NCI-H345 (cell line): ENCODE measurements around the gene RFPL4AL1.
"Not testable (repeated sequence)": the region's sequence is repeated elsewhere in the genome, so short reads cannot be mapped to it uniquely, and the experiment has no call there.

Source experiments
- DNase-seq: peaks from one replicate; lab custom pipeline; 2025; lab: John Stamatoyannopoulos, UW

Gene RFPL4AL1

DNA sequence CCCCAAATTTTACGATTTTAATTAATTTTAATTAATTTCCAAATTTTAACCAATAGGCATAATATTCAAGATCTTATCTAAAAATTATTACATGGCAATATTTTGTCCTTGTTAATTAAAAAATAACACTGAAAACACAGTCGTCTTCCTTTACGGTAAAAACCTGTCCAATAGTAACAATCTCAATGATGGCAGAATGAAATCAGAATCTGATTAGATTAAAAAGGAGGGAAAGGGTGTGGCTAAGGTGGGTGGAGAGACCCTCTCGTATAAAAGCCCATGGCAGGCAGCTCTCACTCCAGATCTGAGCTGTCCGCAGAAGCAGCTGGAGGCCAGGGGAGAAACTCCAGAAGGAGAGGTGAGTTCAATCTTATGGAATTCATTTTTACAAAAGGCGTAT is at the start of gene RFPL4AL1:
TSS of gene RFPL4AL1 (plus strand) at position 301 of the 400 bp plus-strand sequence. CDS start 2,687 bp downstream, outside the sequence.
- DNase-seq, result not testable (repeated sequence)

DNA sequence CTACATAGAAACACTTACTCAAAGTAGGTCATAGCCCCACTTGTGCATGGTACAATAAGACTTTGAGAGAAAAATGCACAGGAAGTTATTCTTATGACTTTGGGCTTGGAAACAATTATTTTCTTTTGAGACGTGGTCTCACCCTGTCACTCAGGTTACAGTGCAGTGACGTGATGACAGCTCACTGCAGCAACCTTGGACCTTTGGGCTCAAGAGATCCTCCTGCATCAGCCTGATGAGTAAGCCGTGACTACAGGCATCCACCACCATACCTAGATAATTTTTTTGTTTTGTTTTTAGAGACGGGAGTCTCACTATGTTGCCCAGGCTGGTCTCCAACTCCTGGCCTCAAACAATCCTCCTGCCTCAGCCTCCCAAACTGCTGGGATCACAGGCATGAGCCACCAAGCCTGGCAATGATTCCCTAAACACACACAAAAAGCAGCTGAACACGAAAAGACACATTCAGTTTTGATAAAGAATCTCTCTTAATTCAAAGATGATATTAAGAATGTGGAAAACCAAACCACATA is 48.6 kb upstream of the RFPL4AL1 start:
- no peak for DNase-seq

DNA sequence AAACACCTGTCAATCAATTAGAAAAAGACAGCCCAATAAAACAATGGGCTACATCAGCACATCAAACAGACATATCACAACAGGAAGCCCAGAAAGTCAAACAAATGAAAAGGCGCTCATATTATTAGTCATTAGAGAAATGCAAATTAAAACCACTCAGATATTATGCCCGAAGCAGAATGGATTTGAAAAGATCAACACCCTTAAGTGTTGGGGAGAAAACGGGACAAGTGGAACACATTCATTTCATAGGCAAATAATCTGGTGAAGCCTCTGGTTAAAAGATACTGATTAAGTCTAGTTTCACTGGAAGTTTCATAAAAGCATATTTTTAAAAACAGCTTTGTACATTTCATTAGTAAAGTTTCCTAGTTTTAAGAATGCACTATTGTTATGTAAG is 48.1 kb upstream of the RFPL4AL1 start:
- DNase-seq, result no peak

DNA sequence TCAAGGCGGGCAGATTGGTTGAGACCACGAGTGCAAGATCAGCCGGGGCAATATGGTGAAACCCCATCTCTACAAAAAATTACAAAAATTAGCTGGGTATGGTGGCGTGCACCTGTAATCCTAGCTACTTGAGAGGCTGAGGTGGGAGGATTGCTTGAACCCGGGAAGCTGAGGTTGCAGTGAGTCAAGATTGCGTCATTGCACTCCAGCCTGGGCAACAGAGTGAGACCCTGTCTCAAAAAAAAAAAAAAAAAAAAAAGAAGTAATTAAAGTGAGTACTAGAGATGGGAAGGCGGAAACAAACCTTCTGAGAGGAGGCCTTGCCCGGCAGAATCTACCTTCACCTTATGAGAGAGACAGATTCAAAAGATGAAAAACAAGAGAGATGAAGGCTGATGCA is 45.4 kb upstream of the RFPL4AL1 start:
- no peak for DNase-seq

DNA sequence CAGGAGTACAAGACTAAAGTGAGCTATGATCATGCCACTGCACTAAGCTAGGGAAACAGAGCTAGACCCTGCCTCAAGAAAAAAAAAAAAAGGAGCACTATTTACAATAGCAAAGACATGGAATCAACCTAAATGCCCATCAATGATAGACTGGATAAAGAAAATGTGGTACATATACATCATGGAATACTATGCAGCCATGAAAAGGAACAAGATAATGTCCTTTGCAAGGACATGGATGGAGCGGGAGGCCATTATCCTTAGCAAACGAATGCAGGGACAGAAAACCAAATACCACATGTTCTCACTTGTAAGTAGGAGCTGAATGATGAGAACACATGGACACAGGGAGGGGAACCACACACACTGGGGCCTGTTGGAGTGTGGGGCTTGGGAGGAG is 38.5 kb upstream of the RFPL4AL1 start:
- DNase-seq, result not testable (repeated sequence)

DNA sequence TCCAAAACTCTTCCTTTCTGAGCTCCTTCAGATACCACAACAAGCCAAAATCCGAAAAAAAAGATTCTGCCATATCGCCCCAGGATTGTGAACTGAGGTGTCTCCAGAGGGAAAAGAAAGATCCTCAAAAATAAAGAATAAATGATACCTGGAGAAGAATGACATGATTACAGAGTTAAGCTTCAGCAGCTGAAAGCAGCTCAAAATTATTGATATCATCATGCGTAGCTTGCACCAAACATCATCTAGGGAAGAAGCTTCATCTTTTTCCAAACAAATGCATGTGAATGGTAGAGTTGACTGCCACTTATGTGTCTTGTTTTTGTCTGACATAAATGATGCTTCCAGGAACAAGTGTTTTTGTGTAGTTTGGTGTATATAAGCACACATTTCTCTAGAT is 30.6 kb upstream of the RFPL4AL1 start, which contains the start of gene NLRP9:
TSS of gene NLRP9 (minus strand) at position 101 of the 400 bp plus-strand sequence. CDS start at position 73, 28 bp downstream.
- DNase-seq, result no peak

DNA sequence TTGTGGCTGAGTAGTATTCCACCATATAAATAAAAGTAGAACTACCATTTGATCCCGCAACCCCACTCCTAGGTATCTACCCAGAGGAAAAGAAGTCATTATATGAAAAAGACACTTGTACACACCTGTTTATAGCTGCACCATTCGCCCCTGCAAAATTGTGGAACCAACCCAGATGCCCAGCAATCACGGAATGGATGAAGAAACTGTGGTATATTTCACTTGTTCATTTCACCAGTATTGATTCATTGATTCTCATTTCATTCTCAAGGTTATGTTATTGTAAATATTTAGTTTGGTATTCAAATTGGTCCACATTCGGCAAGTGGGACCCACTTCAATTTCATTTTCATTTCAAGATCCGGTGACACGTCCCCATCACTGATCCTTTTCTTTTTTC is 18.2 kb upstream of the RFPL4AL1 start:
- no peak for DNase-seq

DNA sequence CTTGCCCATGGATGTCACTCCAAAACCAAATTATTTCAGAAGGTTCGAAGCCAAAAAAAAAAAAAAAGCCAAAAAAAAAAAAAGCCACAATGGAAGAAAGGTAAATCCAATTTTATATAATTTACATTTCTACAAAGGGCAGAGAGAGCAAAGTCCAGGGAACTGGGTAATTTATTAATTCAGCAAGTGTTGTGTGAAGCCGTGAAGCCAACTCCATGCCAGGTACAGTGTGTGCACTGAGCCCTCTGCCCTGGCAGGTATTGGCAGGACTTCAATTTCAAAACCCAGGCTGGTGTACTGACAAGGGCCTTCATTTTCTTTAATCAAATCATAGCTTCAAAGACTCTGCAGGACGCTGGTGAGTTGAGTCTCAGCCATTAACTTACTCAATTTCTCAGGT is 15.5 kb upstream of the RFPL4AL1 start:
- DNase-seq, result no peak

DNA sequence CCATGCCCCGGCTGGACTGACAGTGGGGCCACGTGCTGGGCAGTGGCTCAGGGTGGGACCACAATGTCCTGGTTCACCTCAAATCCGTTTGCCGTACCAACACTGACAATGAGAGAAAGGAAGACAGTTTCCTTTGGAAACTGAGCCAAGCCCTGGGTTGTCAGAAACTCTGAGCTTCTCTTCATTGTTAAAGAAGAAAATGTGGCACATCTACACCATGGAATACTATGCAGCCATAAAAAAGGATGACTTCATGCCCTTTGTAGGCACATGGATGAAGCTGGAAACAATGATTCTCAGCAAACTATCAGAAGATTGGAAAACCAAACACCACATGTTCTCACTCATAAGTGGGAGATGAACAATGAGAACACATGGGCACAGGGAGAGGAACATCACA is 12.1 kb upstream of the RFPL4AL1 start:
- not testable (repeated sequence) for DNase-seq

DNA sequence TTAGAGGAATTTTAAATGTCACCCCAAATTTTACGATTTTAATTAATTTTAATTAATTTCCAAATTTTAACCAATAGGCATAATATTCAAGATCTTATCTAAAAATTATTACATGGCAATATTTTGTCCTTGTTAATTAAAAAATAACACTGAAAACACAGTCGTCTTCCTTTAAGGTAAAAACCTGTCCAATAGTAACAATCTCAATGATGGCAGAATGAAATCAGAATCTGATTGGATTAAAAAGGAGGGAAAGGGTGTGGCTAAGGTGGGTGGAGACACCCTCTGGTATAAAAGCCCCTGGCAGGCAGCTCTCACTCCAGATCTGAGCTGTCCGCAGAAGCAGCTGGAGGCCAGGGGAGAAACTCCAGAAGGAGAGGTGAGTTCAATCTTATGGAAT is 10.1 kb upstream of the RFPL4AL1 start, which contains the start of gene RFPL4A:
TSS of gene RFPL4A (plus strand) at position 301 of the 400 bp plus-strand sequence. CDS start 2,704 bp downstream, outside the sequence.
- DNase-seq, result not testable (repeated sequence)

DNA sequence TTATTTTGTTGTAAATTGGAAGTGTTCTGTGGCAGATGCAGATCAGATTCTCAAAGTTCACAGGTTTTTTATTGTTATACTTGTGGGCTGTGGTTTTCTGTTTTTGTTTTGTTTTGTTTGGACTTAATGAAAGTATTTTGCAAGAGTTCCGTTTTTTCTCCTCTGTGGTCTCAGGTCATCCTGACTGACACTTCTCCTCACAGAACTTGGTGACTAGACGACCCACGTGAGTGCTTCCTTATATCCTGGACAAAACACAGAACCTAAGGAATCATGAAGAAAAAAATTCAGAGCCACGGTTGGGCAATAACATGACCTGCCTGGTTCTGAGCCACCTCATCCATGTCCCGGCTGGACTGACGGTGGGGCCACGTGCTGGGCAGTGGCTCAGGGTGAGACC is 2.5 kb upstream of the RFPL4AL1 start:
- DNase-seq, result no peak

DNA sequence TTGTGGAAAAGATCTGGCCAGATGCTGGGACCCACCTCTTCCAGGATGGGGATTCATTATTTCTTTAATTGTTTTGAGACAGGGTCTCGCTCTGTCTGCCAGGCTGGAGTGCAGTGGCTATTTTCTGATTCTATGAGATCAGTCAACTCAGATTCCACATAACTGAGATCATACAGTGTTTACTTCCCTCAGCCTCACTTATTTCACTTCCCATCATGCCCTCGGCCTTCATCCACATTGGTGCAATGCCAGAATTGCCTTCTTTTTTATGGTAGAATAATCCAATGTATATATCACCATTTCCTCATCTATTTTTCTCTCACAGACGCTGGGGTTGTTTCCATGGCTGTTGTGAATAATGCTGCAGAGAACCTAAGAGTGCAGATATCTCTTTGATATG is 714 bp downstream of the RFPL4AL1 start:
- not testable (repeated sequence) for DNase-seq

DNA sequence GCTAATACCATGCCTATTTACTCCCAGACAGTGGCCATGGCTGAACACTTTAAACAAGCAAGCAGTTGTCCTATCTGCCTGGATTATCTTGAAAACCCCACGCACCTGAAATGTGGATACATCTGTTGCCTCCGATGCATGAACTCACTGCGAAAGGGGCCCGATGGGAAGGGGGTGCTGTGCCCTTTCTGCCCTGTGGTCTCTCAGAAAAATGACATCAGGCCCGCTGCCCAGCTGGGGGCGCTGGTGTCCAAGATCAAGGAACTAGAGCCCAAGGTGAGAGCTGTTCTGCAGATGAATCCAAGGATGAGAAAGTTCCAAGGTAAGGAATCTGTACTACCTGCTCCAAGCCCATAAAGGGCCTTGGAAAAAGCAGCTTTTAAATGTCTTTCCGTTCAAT is 8.6 kb downstream of the RFPL4AL1 start:
- DNase-seq, result no peak

DNA sequence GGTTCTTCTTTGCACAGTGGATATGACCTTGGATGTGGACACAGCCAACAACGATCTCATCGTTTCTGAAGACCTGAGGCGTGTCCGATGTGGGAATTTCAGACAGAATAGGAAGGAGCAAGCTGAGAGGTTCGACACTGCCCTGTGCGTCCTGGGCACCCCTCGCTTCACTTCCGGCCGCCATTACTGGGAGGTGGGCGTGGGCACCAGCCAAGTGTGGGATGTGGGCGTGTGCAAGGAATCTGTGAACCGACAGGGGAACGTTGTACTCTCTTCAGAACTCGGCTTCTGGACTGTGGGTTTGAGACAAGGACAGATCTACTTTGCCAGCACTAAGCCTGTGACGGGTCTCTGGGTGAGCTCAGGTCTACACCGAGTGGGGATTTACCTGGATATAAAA is 9.4 kb downstream of the RFPL4AL1 start:
- no peak for DNase-seq

DNA sequence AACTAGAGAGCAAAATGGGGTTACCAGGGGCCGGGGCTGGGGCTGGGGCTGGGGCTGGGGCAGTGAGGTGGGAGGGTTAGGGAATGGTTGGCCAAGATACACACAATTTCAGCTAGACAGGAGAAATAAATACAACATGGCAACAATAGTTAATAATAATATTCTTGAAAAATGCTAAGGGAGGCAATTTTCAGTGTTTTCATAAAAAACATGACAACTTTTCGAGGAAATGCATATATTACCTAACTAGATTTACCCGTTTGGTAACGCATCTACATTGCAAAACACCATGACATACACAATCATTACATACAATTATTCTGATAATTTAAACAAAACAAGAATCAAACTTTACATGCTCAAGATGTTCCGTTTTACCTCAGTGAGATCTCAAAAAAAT is 12.2 kb downstream of the RFPL4AL1 start:
- DNase-seq, result no peak

DNA sequence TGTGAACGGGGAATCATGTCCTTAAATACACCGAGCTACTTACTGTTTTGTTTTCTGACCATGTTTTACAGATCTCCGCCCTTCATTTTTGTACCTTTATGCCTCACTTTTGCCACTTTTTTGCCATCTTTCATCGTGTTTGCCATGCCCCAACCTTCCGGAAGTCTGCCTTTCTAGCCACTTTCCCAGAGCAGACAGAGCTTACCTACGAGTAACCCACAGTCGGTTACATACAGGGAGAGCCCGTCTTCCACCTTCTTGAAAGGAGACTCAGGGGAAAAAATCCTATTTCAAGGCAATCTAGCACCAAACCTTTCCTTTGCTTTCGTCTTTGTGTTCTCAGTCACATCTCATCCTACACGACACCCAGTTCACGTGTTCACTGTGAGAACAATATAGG is 26.1 kb downstream of the RFPL4AL1 start:
- no peak for DNase-seq

DNA sequence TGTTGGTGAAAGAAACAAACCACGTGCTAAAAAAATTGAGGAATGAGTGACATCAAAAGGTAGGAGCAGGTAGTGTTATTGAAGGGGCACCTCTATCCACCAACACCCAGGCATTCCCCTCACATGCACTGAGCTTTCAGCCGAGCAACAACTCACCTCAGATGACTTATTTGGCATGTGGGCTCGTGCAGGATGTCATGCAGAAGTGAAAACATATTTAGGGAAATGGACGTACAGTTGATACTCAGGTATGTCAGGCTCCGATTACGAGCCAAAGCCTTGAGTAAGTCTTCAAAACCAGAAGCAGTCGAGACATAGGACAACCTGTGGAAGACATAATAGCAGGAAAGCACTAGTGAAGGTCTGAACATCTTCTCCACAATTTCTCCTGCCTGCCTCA is 32.5 kb downstream of the RFPL4AL1 start:
- no peak for DNase-seq

DNA sequence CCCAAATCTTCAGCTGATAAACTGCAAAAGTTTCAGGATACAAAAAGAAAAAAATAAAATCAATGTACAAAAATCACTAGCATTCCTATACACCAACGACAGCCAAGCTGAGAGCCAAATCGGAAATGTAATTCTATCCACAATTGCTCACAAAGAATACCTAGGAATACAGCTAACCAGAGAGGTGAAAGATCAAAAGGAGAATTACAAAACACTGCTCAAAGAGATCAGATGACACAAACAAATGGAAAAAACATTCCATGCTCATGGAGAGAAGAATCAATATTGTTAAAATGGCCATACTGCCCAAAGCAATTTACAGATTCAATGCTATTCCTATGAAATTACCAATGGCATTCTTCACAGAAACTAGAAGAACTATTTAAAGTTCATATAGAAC is 33.4 kb downstream of the RFPL4AL1 start:
- DNase-seq, result no peak

DNA sequence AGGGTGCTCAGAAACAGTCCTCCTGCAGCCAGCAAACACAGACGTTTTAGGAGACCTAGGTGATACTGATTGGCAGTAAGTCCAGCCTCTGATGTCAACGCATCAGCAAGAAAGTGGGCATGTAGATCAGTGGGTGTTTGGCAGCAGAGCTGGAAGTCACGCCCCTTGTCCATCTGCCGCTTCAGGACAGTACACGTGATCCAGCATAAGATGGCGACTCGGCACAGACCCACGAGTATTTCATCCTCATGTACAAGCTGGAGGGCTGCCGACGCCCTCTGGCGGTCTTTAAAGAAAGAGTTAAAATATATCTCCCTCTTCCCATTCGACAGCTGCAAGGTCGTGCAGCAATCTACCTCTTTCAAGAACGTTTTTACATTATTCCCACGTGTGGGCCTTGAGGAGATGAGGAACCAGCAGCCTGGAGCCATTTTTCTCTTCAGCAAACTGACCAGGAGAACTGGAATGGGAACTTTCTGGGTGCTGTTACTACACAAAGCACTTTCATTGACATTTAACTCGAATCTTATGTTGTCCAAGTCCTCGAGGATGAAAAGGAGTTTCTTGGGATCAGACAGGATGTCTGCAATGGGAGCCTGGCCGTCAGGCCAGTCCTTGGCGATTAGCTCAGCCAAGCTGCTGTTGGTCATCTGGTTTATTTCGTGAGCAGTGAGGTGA is 40.6 kb downstream of the RFPL4AL1 start:
- DNase-seq, result peak; percentile 56

DNA sequence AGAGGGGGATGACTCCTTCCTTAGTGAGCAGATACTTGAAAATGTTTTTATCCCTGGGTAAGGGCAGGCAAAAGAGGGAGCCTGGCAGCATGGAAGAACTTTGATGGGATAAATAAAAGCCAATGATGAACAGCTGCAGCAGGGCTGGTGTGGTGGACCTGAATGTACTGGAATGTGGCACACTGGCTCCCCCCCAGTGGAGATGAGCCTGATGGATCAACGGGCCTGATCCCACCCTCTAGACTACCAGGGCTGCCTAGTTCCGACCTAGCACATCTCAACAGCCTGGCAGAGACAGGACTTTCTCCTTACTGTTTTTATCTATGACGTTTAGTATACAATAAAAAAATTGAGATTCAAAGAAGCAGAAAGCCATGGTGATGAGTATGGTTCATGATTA is 42.4 kb downstream of the RFPL4AL1 start:
- no peak for DNase-seq

DNA sequence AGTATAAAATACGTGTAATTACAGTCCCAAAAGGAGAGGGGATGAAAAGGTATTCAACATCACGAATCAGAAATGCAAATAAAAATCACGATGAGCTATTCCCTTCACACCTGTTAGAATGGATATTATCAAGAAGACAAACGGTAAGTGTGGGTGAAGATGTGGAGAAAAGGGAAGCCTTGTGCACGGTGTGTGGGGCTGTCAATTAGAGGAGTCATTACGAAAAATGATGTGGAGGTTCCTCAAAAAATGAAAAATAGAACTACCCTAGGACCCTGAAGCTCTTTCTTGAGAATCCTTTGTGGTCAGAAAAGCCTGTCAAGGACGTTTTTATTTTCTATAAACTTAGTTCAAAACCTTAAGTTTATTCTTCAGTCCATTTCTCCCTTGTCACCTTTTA is 43.5 kb downstream of the RFPL4AL1 start:
- no peak for DNase-seq

DNA sequence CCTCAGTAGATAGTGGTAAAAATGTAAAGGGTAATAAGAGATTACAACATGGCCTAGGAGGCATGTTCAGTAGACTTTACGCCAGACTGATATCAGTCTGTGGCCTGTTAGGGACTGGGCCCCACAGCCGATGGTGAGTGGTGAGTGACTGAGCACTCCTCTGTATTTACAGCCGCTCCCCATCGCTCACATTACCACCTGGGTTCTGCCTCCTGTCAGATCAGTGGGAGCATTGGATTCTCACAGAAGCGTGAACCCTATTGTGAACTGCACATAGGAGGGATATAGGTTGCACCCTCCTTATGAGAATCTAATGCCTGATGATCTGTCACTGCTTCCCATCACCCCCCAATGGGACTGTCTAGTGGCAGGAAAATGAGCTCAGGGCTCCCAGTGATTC is 45.0 kb downstream of the RFPL4AL1 start:
- no peak for DNase-seq

DNA sequence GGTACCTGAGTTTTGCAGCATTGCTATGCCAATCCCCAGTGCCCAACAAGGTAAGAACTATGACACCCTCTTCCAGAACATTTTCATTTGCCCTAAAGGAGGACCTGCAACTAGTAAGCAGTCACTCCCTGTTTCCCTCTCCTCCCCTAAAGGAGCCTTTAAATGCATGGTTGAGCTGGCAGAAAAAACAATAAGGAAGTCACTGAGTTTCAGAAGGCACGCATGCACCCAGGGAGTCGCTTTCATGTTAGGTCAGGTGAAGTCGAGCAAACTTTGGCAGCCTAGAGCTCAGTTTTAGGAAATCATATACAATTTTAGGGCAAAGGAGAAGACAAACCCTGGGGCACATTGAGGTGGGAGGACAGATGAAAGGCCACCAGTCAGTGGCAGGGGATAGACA is 51.1 kb downstream of the RFPL4AL1 start:
- DNase-seq, result no peak
